ENCODE measurements around the gene PCDH15. TPM values are rescaled to one million over a fixed set of nuclear protein-coding genes. Genes with fewer than 3 reads are reported as not detected.

The PCDH15 gene
- total and polyA plus RNA-seq, 2 of the 8 experiments (the other 6 are each of a cell fraction or from before 2014, with no cell fraction given), result 0.11 TPM; not detected in 1

DNA sequence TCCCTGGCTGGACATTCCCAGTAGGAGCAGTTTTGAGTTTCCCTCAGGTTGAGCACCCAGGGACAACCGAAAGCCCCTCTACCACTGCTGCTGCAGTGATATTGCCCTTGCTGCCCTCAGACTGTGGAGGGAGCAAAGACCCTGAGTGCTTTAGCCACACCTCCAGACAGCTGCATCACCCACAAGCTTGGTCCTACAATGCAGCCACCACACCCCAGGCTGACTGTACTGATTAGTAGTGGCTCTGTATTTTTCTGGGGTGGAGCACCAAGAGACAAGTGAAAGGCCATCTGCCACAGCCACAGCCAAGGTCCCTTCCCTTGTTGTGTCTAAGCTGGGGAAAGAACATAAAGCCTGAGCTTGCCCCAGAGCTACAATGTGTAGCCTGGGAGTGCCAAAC lies 789.9 kb downstream of the PCDH15 start:
- no peaks in the 10 kb centered on the region for H3K9me3 ChIP-seq (ENCODE audit: insufficient read depth in 2 of 2, low read depth in 1 of 2, low read length in 1 of 2)
- H3K4me2 ChIP-seq (ENCODE audit: insufficient read depth in 1 of 2, low read depth in 2 of 2, low read length in 2 of 2), result no peak overlapping the region
- H4K20me1 ChIP-seq (replicated peaks in 1 of 2; ENCODE audit: control insufficient read depth in 1 of 2, insufficient read depth in 2 of 2, low read length in 2 of 2), result no peaks in the 10 kb centered on the region
- H2AFZ ChIP-seq (ENCODE audit: low read length), result no peak overlapping the region
- TF ChIP-seq FOSL1 (IDR thresholded peaks at IDR 0.05; ENCODE audit: insufficient read depth, low read depth, low read length) (no peak), SAP30 (IDR thresholded peaks at IDR 0.05; ENCODE audit: insufficient read depth, insufficient replicate concordance, low read length) (no peak), POLR2A (IDR thresholded peaks at IDR 0.05; ENCODE audit: control extremely low read depth in 1 of 2, low read depth in 2 of 2, low read length in 2 of 2) (no peak), POLR2AphosphoS5 (IDR thresholded peaks at IDR 0.05; ENCODE audit: low read depth, low read length) (no peak), RFX5 (IDR thresholded peaks at IDR 0.05; ENCODE audit: borderline replicate concordance, low read depth, low read length) (no peak), JUND (IDR thresholded peaks at IDR 0.05; ENCODE audit: low read length) (no peak), CHD2 (IDR thresholded peaks at IDR 0.05; ENCODE audit: low read length) (no peak), SP4 (IDR thresholded peaks at IDR 0.05; ENCODE audit: low read length) (no peak), HDAC6 (IDR thresholded peaks at IDR 0.05; ENCODE audit: low read depth, low read length) (no peak), E2F6 (IDR thresholded peaks at IDR 0.05) (no peak)
- TF ChIP-seq, protein P1, sequence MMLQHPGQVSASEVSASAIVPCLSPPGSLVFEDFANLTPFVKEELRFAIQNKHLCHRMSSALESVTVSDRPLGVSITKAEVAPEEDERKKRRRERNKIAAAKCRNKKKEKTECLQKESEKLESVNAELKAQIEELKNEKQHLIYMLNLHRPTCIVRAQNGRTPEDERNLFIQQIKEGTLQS (IDR thresholded peaks at IDR 0.05; ENCODE audit: insufficient read depth, low read depth, low read length), result no peak
- no peaks in the 10 kb centered on the region for H3K4me1 ChIP-seq (replicated peaks in 1 of 4; ENCODE audit: control insufficient read depth in 3 of 4, insufficient read depth in 4 of 4, low read length in 3 of 4)
- no peak overlapping the region for H3K56ac ChIP-seq (replicated peaks; ENCODE audit: insufficient read length, low read depth, low read length)
- H3K23me2 ChIP-seq (ENCODE audit: low read depth, low read length), result no peaks in the 10 kb centered on the region
- no peak overlapping the region for H3K4me3 ChIP-seq (ENCODE audit: extremely low read depth in 1 of 4, insufficient read depth in 2 of 4, low read depth in 3 of 4, low read length in 4 of 4)
- H3K4ac ChIP-seq (replicated peaks; ENCODE audit: insufficient read length, low read depth, low read length), result no peak overlapping the region
- no peak overlapping the region for H3K9ac ChIP-seq (replicated peaks in 1 of 4; ENCODE audit: extremely low read depth in 1 of 4, low read depth in 3 of 4, low read length in 3 of 4)
- no peak overlapping the region for H2BK5ac ChIP-seq (ENCODE audit: low read depth, low read length)
- H4K91ac ChIP-seq (replicated peaks; ENCODE audit: insufficient read length, low read length), result no peak overlapping the region
- DNase-seq (ENCODE audit: low read depth in 1 of 2, low spot score in 2 of 2) (no peak), FAIRE-seq (no peak)
- H3K27ac ChIP-seq (ENCODE audit: low read depth, low read length), result no peak overlapping the region
- H3K23ac ChIP-seq (ENCODE audit: insufficient read length), result no peak overlapping the region
- no peak overlapping the region for H2AK5ac ChIP-seq (ENCODE audit: low read depth, low read length)
- WGBS, 2 experiments (ENCODE audit: extremely low coverage in 1 of 2, insufficient coverage in 1 of 2, insufficient read length in 1 of 2, insufficient replicate concordance in 2 of 2, low coverage in 1 of 2, low lambda C conversion rate in 2 of 2, missing lambda C conversion rate in 1 of 2), result 86% methylated on average over 1 of the region's 1 CpG; no CpG with 5 or more reads in 1 of the 2 experiments
- H3K79me2 ChIP-seq (ENCODE audit: control insufficient read depth in 1 of 2, insufficient read depth in 2 of 2, low read length in 2 of 2), result no peaks in the 10 kb centered on the region
- H3K14ac ChIP-seq (ENCODE audit: insufficient read length), result no peak overlapping the region
- no peak overlapping the region for H4K8ac ChIP-seq (ENCODE audit: extremely low read depth, insufficient read depth, low read length)
- no peak overlapping the region for H2BK15ac ChIP-seq (ENCODE audit: low read length)
- no peak overlapping the region for H2BK20ac ChIP-seq (ENCODE audit: low read length)
- ChIA-PET POLR2A (ENCODE audit: partially characterized antibody) (no interaction called here), CTCF (ENCODE audit: partially characterized antibody) (interaction anchor here (0.8 to 1.1 kb wide), 2 partner anchors 9 to 392 kb away, joined by 3 read pairs; no protein-coding TSS in a partner anchor)
- no peak overlapping the region for H2BK12ac ChIP-seq (ENCODE audit: low read depth, low read length)
- H3K18ac ChIP-seq (ENCODE audit: extremely low read depth, low read length), result no peak overlapping the region
- no peak overlapping the region for H2BK120ac ChIP-seq (replicated peaks; ENCODE audit: low read depth, low read length)
- H4K5ac ChIP-seq (ENCODE audit: insufficient read length, low read depth, low read length), result no peak overlapping the region
- no peaks in the 10 kb centered on the region for H3K79me1 ChIP-seq (ENCODE audit: low read depth, low read length)
- no peaks in the 10 kb centered on the region for H3K27me3 ChIP-seq (replicated peaks in 1 of 4; ENCODE audit: control insufficient read depth in 3 of 4, extremely low read depth in 1 of 4, insufficient read depth in 3 of 4, low read length in 3 of 4)
- H3K36me3 ChIP-seq (ENCODE audit: control insufficient read depth in 2 of 4, insufficient read depth in 4 of 4, low read length in 3 of 4), result no peaks in the 10 kb centered on the region
